Adrenal gland (tissue), 5 donors: ENCODE measurements around the gene TANC1.

Experiments used
- POLR2A ChIP-seq, 2 donors: fragments of 450-650 bp; IDR thresholded peaks; one replicate each; pipeline ENCODE4 v1.6.1; 2017; ENCODE audit warnings: antibody characterized with exemption in 2 of 2, mild to moderate bottlenecking in 2 of 2, moderate library complexity in 1 of 2
- TF ChIP-seq, protein P1 (sequence below), 6 experiments: fragments of 450-650 bp in 4 of 6; fragments of 200-600 bp in 2 of 6; sonication (generic) in 1 of 6; IDR thresholded peaks; 1 replicate in 5 of 6; 2 replicates in 1 of 6; pipeline versions ENCODE4 v1.5.1 to v1.8.0; 2016 to 2021; ENCODE audit warnings: antibody characterized with exemption in 6 of 6, mild to moderate bottlenecking in 2 of 6, moderate library complexity in 1 of 6
- donor health status: DM: no; HTN: no; CAD: no.

GRCh38 chr2:159183346-159183745 lies 214.9 kb downstream of the TANC1 start:
- TF ChIP-seq POLR2A (IDR thresholded peaks at IDR 0.05): no peak
- TF ChIP-seq, protein P1, sequence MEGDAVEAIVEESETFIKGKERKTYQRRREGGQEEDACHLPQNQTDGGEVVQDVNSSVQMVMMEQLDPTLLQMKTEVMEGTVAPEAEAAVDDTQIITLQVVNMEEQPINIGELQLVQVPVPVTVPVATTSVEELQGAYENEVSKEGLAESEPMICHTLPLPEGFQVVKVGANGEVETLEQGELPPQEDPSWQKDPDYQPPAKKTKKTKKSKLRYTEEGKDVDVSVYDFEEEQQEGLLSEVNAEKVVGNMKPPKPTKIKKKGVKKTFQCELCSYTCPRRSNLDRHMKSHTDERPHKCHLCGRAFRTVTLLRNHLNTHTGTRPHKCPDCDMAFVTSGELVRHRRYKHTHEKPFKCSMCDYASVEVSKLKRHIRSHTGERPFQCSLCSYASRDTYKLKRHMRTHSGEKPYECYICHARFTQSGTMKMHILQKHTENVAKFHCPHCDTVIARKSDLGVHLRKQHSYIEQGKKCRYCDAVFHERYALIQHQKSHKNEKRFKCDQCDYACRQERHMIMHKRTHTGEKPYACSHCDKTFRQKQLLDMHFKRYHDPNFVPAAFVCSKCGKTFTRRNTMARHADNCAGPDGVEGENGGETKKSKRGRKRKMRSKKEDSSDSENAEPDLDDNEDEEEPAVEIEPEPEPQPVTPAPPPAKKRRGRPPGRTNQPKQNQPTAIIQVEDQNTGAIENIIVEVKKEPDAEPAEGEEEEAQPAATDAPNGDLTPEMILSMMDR (IDR thresholded peaks at IDR 0.05): no peak
